Bladder microvascular endothelial cell (primary cell): ENCODE data around the gene SLC24A3. TPM values are rescaled to one million over a fixed set of nuclear protein-coding genes. Genes with fewer than 3 reads are reported as not detected.

Experiments
- total RNA-seq: library from RNA; depleted of rRNA; stranded (reverse); fragments of >200 nt; gene quantifications from 2 replicates; pipeline ENCODE4 v1.2.3, GENCODE V29; 2014

Gene SLC24A3
- 0.16 TPM in 1 of 2 replicates, not detected in the other for total RNA-seq

DNA sequence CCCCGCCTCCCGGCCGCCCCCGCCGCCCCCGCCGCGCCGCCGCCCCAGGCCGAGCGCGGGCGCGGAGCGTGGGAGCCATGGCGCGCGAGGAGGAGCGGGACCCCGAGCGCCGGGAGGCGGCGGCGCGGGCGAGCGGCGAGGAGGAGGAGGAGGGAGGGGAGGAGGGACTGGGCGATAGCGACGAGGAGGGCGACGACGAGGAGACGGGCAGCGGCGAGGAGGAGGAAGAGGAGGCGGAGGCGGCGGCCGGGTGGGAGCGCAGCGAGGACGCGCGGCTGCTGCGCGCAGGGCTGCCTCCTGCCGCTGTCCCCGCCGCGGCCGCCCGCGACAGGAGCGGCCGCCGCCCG lies at the start of gene SLC24A3:
Gene SLC24A3 (plus strand): TSS at position 174 of the 347 bp plus-strand sequence.

DNA sequence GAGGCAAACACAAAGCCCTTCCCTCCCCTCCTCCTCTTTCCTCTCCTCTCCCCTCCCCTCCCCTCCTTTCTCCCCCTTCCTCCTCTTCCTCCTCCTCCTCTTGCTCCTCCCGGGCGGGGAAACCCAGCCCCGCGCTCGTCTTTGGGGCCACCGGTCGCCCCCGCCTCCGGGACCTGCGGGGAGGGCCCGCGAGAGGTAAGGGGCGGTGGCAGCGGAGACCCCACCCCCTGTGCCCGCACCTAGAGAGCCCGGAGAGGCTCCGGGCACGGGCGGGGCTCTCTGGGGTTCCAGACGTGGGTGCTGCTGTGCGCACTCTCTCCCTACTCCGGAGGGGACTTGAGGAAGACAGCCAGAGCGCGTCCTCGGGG lies 545.7 kb downstream of the SLC24A3 start, which contains the start of gene RIN2:
Gene RIN2 (plus strand): TSS at position 126 of the 368 bp plus-strand sequence. CDS start 131,344 bp downstream, outside the sequence.

